Measurements from ENCODE around the gene SFXN2. TPM values are rescaled to one million over a fixed set of nuclear protein-coding genes. Genes with fewer than 3 reads are reported as not detected.

The SFXN2 gene
- total RNA-seq, 2 experiments from 2014 or later = 38.1 to 45.1 TPM

DNA sequence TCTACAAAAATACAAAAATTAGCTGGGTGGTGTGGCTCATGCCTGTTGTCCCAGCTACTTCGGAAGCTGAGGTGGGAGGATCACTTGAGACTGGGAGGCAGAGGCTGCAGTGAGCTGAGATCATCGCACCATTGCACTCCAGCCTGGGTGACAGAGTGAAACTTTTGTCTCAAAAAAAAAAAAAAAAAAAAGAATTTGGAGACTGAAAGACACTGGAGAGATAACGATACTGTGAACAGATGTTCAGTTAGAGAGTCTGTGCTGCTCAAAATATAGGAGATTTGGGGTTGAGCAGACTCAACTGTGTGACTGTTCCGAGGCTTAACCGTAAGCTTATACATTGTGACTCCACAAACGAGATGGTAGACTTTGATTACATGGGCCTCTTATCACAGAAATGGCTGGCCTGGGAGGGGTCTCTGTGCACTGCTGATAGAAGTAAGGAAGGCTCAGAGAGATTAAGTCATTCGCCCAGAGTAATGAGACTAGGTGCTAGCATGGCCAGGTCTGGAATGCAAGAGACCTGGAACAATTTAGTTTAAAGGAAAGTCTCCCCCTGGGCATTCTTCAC is 48.7 kb downstream of the SFXN2 start:
- no peak overlapping the region for H3K27ac ChIP-seq (ENCODE audit: low read depth, low read length, poor library complexity, severe bottlenecking)
- no peaks in the 10 kb centered on the region for H3K79me2 ChIP-seq (ENCODE audit: insufficient read depth, low read depth, low read length)
- H3K4me1 ChIP-seq (ENCODE audit: insufficient read depth, low read length, poor library complexity, severe bottlenecking) = no peaks in the 10 kb centered on the region
- intact Hi-C loops (cut with micrococcal nuclease; ENCODE audit: unreplicated experiment) = no loop called here
- no peak overlapping the region for H3K4me2 ChIP-seq (ENCODE audit: low read length)
- DNase-seq (ENCODE audit: low spot score) = no peak
- H3K9me3 ChIP-seq (ENCODE audit: low read length) = no peaks in the 10 kb centered on the region
- H3K9me2 ChIP-seq (ENCODE audit: insufficient read depth, low read length) = no peaks in the 10 kb centered on the region
- H2AFZ ChIP-seq (ENCODE audit: low read length) = no peak overlapping the region
- BruUV-seq (replicated peaks) = no TSS peak
- H3K36me3 ChIP-seq (ENCODE audit: insufficient read depth, low read length) = peaks cover 17% of the 10 kb centered on the region
- no peak overlapping the region for H3K4me3 ChIP-seq (ENCODE audit: low read depth, low read length, poor library complexity, severe bottlenecking)
- TF ChIP-seq, protein P1, sequence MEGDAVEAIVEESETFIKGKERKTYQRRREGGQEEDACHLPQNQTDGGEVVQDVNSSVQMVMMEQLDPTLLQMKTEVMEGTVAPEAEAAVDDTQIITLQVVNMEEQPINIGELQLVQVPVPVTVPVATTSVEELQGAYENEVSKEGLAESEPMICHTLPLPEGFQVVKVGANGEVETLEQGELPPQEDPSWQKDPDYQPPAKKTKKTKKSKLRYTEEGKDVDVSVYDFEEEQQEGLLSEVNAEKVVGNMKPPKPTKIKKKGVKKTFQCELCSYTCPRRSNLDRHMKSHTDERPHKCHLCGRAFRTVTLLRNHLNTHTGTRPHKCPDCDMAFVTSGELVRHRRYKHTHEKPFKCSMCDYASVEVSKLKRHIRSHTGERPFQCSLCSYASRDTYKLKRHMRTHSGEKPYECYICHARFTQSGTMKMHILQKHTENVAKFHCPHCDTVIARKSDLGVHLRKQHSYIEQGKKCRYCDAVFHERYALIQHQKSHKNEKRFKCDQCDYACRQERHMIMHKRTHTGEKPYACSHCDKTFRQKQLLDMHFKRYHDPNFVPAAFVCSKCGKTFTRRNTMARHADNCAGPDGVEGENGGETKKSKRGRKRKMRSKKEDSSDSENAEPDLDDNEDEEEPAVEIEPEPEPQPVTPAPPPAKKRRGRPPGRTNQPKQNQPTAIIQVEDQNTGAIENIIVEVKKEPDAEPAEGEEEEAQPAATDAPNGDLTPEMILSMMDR (conservative IDR thresholded peaks at IDR 0.05; ENCODE audit: low read length) = no peak
- TF ChIP-seq EZH2phosphoT487 (IDR thresholded peaks at IDR 0.05; ENCODE audit: borderline replicate concordance, low read depth, low read length) = no peak
- ChIA-PET CTCF (ENCODE audit: unreplicated experiment) (no interaction called here), POLR2A (no interaction called here)
- H4K20me1 ChIP-seq (ENCODE audit: insufficient read depth, low read length) = no peaks in the 10 kb centered on the region

DNA sequence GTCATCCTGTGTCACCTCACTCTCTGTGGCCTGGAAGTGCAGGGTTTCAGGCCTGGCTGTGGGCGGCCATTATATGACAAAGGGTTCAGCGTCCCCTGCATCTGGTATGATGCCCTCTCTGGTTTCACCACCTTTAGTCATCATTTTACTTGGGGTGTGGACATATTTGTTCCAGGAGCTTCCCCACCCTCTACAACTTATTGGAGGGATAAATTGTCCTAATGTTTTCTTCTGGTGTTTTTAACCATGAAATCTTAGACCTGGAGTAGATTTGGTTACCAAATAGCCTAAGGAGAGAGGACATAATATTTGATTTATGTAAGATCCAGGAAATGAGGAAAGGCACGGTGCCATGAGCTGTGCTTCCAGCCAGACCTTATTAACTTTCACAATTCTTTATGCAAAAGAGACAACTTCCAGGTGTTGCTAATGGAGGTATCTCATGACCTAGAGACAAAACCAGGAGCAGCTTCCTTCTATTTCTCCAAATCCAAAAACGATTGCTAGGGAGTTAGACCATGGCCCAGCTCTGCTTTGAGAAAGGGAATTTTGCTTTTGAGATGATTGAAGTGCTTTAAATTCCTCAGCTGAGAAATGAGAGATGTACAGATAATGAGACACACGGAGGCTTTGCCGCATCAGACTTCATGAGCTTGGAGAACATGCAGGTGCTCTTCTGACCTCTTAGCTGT is 50.2 kb downstream of the SFXN2 start:
- Histone ChIP-seq H3K9me2 (ENCODE audit: insufficient read depth, low read length) (no peaks in the 10 kb centered on the region), H3K36me3 (ENCODE audit: insufficient read depth, low read length) (peaks cover 14% of the 10 kb centered on the region), H2AFZ (ENCODE audit: low read length) (no peak overlapping the region), H3K4me2 (ENCODE audit: low read length) (no peak overlapping the region), H3K27ac (ENCODE audit: low read depth, low read length, poor library complexity, severe bottlenecking) (no peak overlapping the region), H3K9me3 (ENCODE audit: low read length) (no peaks in the 10 kb centered on the region), H3K4me3 (ENCODE audit: low read depth, low read length, poor library complexity, severe bottlenecking) (no peak overlapping the region), H4K20me1 (ENCODE audit: insufficient read depth, low read length) (no peaks in the 10 kb centered on the region), H3K4me1 (ENCODE audit: insufficient read depth, low read length, poor library complexity, severe bottlenecking) (no peaks in the 10 kb centered on the region), H3K79me2 (ENCODE audit: insufficient read depth, low read depth, low read length) (no peaks in the 10 kb centered on the region)
- intact Hi-C loops (cut with micrococcal nuclease; ENCODE audit: unreplicated experiment) = no loop called here
- no TSS peak for BruUV-seq (replicated peaks)
- POLR2A ChIA-PET = interaction anchor here (0.6 to 1.1 kb wide), 4 partner anchors 31 to 608 kb away, joined by 3 read pairs; no protein-coding TSS in a partner anchor
- TF ChIP-seq, protein P1 (conservative IDR thresholded peaks at IDR 0.05; ENCODE audit: low read length) = no peak
- no peak for TF ChIP-seq EZH2phosphoT487 (IDR thresholded peaks at IDR 0.05; ENCODE audit: borderline replicate concordance, low read depth, low read length)
- DNase-seq (ENCODE audit: low spot score) = no peak
- CTCF ChIA-PET (ENCODE audit: unreplicated experiment) = interaction anchor here (1.0 kb wide), 1 partner anchor 49 kb away, joined by 3 read pairs; no protein-coding TSS in a partner anchor

DNA sequence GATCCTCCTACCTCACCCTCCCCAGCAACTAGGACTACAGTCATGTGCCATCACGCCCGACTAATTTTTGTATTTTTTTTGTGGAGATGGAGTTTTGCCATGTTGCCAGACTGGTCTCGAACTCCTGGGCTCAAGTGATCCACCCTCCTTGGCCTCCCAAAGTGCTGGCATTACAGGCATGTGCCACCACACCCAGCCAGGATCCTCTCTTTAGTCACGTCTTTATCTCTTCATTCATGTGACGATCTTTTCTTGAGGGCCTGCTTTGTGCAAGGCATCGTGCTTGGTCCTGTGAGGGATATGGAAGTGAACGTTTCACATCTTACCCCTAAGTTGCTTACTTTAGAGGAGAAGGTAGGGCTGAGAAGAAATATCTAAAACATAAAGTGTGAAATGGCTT is 50.9 kb downstream of the SFXN2 start:
- no peaks in the 10 kb centered on the region for H3K9me3 ChIP-seq (ENCODE audit: low read length)
- intact Hi-C loops (cut with micrococcal nuclease; ENCODE audit: unreplicated experiment) = no loop called here
- no peaks in the 10 kb centered on the region for H3K9me2 ChIP-seq (ENCODE audit: insufficient read depth, low read length)
- peaks cover 11% of the 10 kb centered on the region; the same call in 1 of the 2 replicates for H3K36me3 ChIP-seq (ENCODE audit: insufficient read depth, low read length)
- H4K20me1 ChIP-seq (ENCODE audit: insufficient read depth, low read length) = no peaks in the 10 kb centered on the region
- no peak overlapping the region for H3K4me2 ChIP-seq (ENCODE audit: low read length)
- no peak for DNase-seq (ENCODE audit: low spot score)
- no peaks in the 10 kb centered on the region for H3K79me2 ChIP-seq (ENCODE audit: insufficient read depth, low read depth, low read length)
- no TSS peak for BruUV-seq (replicated peaks)
- H3K4me3 ChIP-seq (ENCODE audit: low read depth, low read length, poor library complexity, severe bottlenecking) = no peak overlapping the region
- TF ChIP-seq EZH2phosphoT487 (IDR thresholded peaks at IDR 0.05; ENCODE audit: borderline replicate concordance, low read depth, low read length) = no peak
- TF ChIP-seq, protein P1 (conservative IDR thresholded peaks at IDR 0.05; ENCODE audit: low read length) = no peak
- H3K4me1 ChIP-seq (ENCODE audit: insufficient read depth, low read length, poor library complexity, severe bottlenecking) = no peaks in the 10 kb centered on the region
- H3K27ac ChIP-seq (ENCODE audit: low read depth, low read length, poor library complexity, severe bottlenecking) = no peak overlapping the region
- no peak overlapping the region for H2AFZ ChIP-seq (ENCODE audit: low read length)
- POLR2A ChIA-PET = interaction anchor here (1.1 kb wide), 1 partner anchor 40 kb away, joined by 3 read pairs; no protein-coding TSS in a partner anchor
- CTCF ChIA-PET (ENCODE audit: unreplicated experiment) = no interaction called here
